T-helper 22 cell (primary cell): Measurements from ENCODE around the gene CHMP3.
"Not testable (repeated sequence)": the region's sequence is repeated elsewhere in the genome, so short reads cannot be mapped to it uniquely, and the experiment has no call there.

Experiments used
- DNase-seq: peaks from one replicate; pipeline ENCODE4 v3.0.0-alpha.2; 2020; ENCODE audit warnings: low read depth

Gene CHMP3

DNA sequence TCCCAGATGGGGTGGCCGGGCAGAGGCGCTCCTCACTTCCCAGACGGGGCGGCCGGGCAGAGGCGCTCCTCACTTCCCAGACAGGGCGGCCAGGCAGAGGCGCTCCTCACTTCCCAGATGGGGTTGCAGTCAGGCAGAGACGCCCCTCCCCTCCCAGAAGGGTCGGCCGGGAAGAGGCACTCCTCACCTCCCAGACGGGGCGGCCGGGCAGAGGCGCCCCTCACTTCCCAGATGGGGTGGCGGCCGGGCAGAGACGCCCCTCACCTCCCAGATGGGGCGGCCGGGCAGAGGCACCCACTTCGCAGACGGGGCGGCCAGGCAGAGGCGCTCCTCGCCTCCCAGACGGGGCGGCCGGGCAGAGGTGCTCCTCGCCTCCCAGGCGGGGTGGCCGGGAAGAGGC is 13.8 kb downstream of the CHMP3 start:
- DNase-seq = not testable (repeated sequence)

DNA sequence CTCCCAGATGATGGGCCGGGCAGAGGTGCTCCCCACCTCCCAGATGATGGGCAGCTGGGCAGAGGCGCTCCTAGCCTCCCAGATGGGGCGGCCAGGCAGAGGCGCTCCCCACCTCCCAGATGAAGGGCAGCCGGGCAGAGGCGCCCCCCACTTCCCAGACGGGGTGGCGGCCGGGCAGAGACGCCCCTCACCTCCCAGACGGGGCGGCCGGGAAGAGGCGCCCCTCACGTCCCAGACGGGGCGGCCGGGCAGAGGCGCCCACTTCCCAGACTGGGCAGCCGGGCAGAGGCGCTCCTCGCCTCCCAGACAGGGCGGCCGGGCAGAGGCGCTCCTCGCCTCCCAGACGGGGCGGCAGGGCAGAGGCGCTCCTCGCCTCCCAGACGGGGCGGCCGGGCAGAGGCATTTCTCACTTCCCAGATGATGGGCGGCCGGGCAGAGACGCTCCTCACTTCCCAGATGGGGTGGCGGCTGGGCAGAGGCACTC is 14.3 kb downstream of the CHMP3 start:
- DNase-seq = not testable (repeated sequence)

GRCh38 chr2:86548165-86548912 is 14.9 kb downstream of the CHMP3 start:
- not testable (repeated sequence) for DNase-seq

DNA sequence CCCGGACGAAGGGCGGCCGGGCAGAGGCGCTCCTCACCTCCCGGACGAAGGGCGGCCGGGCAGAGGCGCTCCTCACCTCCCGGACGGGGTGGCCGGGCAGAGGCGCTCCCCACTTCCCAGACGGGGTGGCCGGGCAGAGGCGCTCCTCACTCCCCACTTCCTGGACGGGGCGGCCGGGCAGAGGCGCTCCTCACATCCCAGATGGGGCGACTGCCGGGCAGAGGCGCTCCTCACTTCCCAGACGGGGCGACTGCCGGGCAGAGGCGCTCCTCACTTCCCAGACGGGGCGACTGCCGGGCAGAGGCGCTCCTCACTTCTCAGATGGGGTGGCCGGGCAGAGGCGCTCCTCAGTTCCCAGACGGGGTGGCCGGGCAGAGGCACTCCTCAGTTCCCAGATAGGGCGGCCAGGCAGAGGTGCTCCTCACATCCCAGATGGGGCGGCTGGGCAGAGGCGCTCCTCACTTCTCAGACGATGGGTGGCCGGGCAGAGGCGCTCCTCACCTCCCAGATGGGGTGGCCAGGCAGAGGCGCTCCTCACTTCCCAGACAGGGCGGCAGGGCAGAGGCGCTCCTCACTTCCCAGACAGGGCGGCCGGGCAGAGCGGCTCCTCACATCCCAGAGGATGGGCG is 17.8 kb downstream of the CHMP3 start:
- not testable (repeated sequence) for DNase-seq

- DNase-seq = not testable (repeated sequence)
These were observed 18.8 kb downstream of the CHMP3 start for GRCh38 chr2:86544278-86545099.

GRCh38 chr2:86543793-86544192 is 19.4 kb downstream of the CHMP3 start:
- no peak for DNase-seq

DNA sequence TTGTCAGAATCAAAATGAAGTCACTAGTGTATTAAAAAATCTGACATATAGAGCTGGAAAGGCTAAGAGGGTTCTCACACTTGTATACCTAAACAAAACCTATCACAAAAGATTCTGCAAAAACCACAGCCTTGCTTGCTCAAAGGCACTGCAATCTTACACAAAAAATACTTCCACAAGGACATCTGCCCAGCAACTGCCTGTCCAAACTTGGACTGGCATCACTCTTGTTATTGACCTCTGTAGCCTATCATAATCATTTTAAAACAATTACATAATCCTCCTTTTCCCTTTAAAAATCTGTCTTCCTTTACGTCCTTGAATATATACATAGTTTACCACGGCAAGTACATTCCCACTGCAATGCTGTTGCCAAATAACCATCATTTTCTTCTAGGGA is 19.9 kb downstream of the CHMP3 start:
- DNase-seq = no peak

- no peak for DNase-seq
These were observed 20.4 kb downstream of the CHMP3 start for GRCh38 chr2:86542814-86543213.

GRCh38 chr2:86541334-86541733 is 21.9 kb downstream of the CHMP3 start:
- DNase-seq = no peak

- no peak for DNase-seq
These were observed 29.7 kb downstream of the CHMP3 start for GRCh38 chr2:86533589-86533988.

GRCh38 chr2:86525421-86526340 is 37.6 kb downstream of the CHMP3 start:
- DNase-seq = no peak

DNA sequence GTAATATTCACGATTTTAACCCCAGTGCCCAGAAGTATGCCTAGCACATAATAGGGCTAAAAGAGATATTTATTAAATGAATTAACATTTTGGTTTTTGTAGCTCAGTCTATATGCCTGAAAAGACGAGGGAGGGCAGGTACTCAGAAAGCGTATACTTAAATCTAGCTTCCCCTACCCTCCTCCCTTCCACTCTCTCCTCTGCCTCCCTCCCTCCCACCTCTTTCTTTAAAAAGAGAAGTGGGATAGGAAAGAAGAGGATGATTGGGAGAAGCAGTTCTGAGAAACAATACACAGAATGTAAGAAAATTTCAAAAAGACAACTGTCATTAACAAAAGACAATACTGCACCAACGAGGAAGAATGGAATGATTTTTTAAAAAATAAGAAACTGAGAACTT is 39.8 kb downstream of the CHMP3 start:
- DNase-seq = no peak

DNA sequence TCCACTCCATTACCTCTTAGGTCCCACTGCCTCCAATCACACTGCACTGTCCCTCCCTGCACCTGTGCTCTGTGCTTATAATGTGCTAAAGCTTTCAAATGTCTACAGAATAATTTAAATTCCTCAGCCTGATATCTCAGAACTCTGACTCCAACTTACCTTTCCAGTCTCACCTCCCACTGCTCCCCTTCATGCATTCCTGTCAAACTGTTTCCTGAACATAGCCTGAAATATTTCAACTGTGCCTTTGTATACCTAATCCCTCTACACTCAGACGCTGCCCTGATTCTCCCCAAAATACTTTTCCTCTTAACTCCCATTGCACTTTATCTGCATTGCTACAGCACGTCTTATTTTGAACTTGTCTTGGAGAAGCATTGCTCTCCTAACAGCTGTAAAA is 40.5 kb downstream of the CHMP3 start:
- no peak for DNase-seq

GRCh38 chr2:86521922-86522321 is 41.3 kb downstream of the CHMP3 start:
- no peak for DNase-seq

- no peak for DNase-seq
These were observed 43.1 kb downstream of the CHMP3 start for GRCh38 chr2:86520153-86520552.

DNA sequence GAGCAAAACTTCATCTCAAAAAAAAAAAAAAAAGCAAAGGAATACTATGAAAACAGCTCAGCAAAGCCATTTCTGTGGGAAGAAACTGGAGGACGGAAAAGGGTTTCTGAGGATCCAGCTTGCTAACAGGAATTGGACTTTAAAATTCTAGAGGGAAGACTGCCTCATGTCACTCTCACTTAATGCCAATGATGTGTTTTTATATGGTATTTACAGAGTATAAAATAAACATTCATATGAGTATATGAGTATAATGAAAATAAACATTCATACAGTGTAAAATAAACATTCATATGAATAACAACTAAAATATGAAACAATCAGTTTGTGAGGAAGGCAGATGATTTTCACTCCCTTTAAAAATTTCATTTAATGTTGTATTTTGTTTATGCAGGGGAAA is 43.9 kb downstream of the CHMP3 start:
- DNase-seq = no peak

DNA sequence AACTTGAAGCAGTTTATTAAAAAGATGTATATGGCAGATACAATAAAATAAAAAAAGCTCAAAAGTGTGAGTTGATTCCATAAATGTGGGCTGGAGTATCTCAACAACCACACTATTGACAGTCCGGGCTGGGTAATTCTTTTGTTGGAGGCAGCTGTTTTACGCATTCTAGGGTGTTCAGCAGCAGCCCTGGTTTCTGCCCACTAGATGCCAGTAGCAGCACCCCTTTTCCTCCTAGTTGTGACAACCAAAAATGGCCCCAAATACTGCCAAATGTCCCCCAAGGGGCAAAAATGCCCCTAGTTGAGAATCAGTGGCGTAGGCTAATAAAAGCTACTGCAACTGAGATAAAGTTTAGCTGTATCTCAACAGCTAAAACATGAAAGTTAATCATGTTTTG is 44.8 kb downstream of the CHMP3 start:
- no peak for DNase-seq

DNA sequence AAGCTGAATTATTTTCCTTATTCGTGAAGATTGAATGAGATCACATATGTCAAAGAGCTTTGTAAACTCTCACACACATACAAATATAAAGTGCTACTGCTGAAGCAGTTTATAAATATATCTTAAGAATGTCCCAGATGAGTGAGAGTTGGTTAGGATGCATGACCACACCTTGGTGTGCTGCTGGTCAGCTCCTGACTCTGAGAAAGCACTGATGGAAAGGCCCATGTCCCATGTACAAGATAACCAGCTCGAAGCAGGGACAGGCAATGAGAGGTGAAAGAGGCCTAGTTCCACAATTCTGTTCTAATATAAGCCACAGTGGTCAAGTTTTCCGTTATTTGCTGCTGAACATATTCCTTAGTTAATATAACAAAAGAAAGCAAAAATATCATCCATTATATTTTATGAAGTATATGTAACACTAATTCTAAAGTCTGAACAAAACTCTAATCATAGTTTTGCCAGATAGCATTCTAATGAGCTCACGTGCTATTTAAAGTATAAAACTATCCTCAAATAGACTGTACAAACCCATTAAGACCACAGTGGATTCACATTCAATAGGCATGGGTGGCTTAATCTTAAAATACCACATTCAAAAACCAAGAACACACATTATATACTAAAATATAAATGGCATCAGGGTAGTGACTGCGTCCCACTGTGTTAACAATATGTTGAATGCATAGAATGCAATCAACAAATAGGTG is 49.1 kb downstream of the CHMP3 start:
- DNase-seq = no peak

DNA sequence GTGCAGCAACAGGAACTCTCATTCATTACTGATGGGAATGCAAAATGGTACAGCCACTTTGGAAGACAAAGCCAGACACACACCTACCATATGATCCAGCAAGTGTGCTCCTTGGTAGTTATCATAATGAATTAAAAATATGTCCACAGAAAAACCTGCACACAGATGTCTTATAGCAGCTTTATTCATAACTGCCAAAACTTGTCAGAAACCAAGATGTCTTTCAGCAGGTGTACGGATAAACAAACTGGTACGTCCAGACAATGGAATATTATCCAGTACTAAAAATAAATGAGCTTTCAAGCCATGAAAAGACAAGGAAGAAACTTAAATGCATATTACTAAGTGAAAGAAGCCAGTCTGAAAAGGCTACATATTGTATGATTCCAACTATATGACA is 50.4 kb downstream of the CHMP3 start:
- no peak for DNase-seq

DNA sequence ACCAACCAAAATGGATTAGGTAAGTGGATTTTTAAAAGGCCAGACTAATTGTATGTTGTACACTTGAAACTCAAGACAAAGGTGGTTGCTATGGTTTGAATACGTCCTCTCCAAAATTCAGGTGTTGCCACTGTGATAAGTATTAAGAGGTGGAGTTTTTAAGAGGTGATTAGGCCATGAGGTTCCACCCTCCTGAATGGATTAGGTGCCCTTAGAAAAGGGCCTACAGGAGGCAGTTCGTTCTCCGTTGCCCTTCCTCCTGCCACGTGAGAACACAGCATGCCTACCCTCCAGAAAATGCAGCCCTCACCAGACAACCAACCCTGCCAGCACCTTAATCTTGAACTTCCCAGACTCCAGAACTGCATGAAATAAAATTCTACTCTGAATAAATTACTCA is 51.2 kb downstream of the CHMP3 start:
- DNase-seq = no peak

- DNase-seq = no peak
These were observed 52.8 kb downstream of the CHMP3 start for GRCh38 chr2:86510436-86510933.
